ENCODE measurements around the gene IL17RB. TPM values are rescaled to one million over a fixed set of nuclear protein-coding genes. Genes with fewer than 3 reads are reported as not detected.

IL17RB gene
- total RNA-seq, 6 experiments from 2014 or later: not detected

DNA sequence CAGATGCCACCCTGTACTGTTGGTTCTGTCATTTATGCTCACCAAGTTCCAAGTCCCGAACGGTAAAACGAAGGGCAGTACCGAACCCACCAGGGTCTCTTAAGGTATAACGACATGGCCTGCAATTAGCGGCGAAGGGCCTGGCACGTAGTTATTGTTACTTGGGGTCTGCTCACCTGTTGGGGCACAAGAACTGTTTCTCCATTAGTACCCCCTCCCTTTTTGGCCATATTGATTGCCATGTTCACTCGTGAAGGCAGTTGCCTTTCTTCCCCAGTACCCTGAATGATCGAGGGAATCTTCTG lies 435 bp downstream of the IL17RB start:
- Mint-ChIP-seq H3K9me3 (no peaks in the 10 kb centered on the region), H3K27ac (no peak overlapping the region), H3K4me3 (peak overlapping the region; percentile 24; the same call in 1 of the 2 replicates), H3K27me3 (ENCODE audit: insufficient read depth) (peaks cover 44% of the 10 kb centered on the region), H3K36me3 (ENCODE audit: low read depth) (no peaks in the 10 kb centered on the region), H3K4me1 (ENCODE audit: low read depth) (no peaks in the 10 kb centered on the region)
- TF ChIP-seq, protein P1, sequence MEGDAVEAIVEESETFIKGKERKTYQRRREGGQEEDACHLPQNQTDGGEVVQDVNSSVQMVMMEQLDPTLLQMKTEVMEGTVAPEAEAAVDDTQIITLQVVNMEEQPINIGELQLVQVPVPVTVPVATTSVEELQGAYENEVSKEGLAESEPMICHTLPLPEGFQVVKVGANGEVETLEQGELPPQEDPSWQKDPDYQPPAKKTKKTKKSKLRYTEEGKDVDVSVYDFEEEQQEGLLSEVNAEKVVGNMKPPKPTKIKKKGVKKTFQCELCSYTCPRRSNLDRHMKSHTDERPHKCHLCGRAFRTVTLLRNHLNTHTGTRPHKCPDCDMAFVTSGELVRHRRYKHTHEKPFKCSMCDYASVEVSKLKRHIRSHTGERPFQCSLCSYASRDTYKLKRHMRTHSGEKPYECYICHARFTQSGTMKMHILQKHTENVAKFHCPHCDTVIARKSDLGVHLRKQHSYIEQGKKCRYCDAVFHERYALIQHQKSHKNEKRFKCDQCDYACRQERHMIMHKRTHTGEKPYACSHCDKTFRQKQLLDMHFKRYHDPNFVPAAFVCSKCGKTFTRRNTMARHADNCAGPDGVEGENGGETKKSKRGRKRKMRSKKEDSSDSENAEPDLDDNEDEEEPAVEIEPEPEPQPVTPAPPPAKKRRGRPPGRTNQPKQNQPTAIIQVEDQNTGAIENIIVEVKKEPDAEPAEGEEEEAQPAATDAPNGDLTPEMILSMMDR (IDR thresholded peaks at IDR 0.05): no peak
- DNase-seq: no peak

DNA sequence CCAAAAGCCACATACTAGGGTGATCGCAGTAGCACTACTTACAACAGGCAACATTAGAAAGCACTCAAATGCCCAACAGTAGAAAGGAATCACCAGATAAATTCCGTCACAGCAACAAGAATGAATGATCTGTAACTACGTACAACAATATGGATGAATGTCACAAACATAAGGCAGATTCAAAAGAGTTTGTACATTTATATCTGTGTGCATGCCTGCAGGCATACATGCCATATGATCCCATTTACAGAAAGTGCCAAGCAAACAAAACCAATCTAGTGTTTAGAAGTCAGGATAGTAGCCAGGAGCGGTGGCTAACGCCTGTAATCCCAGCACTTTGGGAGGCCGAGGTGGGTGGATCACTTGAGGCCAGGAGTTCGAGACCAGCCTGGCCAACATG lies 3.5 kb downstream of the IL17RB start:
- no peak overlapping the region for H3K4me3 Mint-ChIP-seq
- H3K27me3 Mint-ChIP-seq (ENCODE audit: insufficient read depth): peaks cover 30% of the 10 kb centered on the region
- H3K27ac Mint-ChIP-seq: no peak overlapping the region
- no peaks in the 10 kb centered on the region for H3K4me1 Mint-ChIP-seq (ENCODE audit: low read depth)
- H3K36me3 Mint-ChIP-seq (ENCODE audit: low read depth): no peaks in the 10 kb centered on the region
- H3K9me3 Mint-ChIP-seq: no peaks in the 10 kb centered on the region
- TF ChIP-seq, protein P1 (IDR thresholded peaks at IDR 0.05): no peak
- DNase-seq: no peak

DNA sequence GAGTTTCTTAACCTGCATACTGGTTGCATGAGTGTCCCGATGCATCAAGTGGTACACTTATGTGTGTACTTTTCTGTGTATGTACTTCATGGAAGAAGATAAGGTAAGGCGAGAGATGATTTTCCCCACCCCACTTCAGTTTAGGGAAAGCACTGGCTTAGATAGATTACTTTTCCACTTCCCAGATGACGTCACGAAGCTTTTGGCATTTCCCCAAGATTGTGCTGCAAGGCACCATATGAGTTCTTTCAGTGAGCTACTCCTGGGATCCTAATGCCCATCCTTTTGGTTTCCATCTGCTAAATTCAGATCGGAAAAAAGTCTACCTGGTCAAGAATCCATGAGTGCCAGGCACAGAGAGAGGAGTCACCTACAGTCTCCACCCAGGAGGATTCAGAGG lies 4.5 kb downstream of the IL17RB start:
- H3K36me3 Mint-ChIP-seq (ENCODE audit: low read depth): no peaks in the 10 kb centered on the region
- peak; percentile 14 for DNase-seq
- no peak overlapping the region for H3K27ac Mint-ChIP-seq

DNA sequence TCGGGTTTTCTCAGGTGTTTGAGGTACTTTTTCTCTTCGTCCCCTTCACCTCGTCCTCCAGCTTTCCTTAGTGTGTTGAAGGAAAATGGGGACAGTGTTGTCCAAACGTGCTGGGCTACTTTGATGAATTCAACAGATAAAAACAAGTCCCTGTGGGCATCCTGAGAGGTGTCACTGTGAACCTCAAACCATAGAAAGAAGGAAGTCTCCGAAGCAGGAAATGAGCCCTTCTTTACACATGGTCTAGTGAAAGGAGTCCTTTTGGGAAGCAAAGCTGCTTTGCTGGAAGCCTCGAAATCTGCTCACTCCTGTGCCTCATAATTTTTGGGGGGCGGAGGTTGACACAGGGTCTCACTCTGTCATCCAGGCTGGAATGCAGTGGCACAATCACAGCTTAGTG lies 10.6 kb downstream of the IL17RB start:
- no peaks in the 10 kb centered on the region for H3K9me3 Mint-ChIP-seq
- no peak for DNase-seq
- TF ChIP-seq, protein P1 (IDR thresholded peaks at IDR 0.05): no peak
- H3K4me3 Mint-ChIP-seq: no peak overlapping the region
- no peaks in the 10 kb centered on the region for H3K4me1 Mint-ChIP-seq (ENCODE audit: low read depth)
- no peaks in the 10 kb centered on the region; the same call in 1 of the 2 replicates for H3K27me3 Mint-ChIP-seq (ENCODE audit: insufficient read depth)
- no peak overlapping the region for H3K27ac Mint-ChIP-seq
- peaks cover 10% of the 10 kb centered on the region for H3K36me3 Mint-ChIP-seq (ENCODE audit: low read depth)

More for the DNA sequence above, 4.5 kb downstream of the IL17RB start:
- no peaks in the 10 kb centered on the region for H3K4me1 Mint-ChIP-seq (ENCODE audit: low read depth)
- TF ChIP-seq, protein P1 (IDR thresholded peaks at IDR 0.05): no peak
- no peak overlapping the region for H3K4me3 Mint-ChIP-seq
- no peaks in the 10 kb centered on the region for H3K9me3 Mint-ChIP-seq
- H3K27me3 Mint-ChIP-seq (ENCODE audit: insufficient read depth): peaks cover 25% of the 10 kb centered on the region

DNA sequence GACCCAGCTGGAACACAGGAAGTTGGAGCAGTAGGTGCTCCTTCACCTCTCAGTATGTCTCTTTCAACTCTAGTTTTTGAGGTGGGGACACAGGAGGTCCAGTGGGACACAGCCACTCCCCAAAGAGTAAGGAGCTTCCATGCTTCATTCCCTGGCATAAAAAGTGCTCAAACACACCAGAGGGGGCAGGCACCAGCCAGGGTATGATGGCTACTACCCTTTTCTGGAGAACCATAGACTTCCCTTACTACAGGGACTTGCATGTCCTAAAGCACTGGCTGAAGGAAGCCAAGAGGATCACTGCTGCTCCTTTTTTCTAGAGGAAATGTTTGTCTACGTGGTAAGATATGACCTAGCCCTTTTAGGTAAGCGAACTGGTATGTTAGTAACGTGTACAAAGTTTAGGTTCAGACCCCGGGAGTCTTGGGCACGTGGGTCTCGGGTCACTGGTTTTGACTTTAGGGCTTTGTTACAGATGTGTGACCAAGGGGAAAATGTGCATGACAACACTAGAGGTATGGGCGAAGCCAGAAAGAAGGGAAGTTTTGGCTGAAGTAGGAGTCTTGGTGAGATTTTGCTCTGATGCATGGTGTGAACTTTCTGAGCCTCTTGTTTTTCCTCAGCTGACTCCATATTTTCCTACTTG lies 11.9 kb downstream of the IL17RB start:
- no peak overlapping the region for H3K4me3 Mint-ChIP-seq
- H3K27me3 Mint-ChIP-seq (ENCODE audit: insufficient read depth): peaks cover 2% of the 10 kb centered on the region; the same call in 1 of the 2 replicates
- DNase-seq: no peak
- TF ChIP-seq, protein P1 (IDR thresholded peaks at IDR 0.05): 0 out of 2 replicates have a peak, but pooled peaks have one; percentile 7
- H3K4me1 Mint-ChIP-seq (ENCODE audit: low read depth): no peaks in the 10 kb centered on the region
- H3K36me3 Mint-ChIP-seq (ENCODE audit: low read depth): peaks cover 16% of the 10 kb centered on the region
- H3K9me3 Mint-ChIP-seq: no peaks in the 10 kb centered on the region
- no peak overlapping the region for H3K27ac Mint-ChIP-seq

All from HFFc6 (cell line).